Testis (tissue), 2 donors: ENCODE results near the gene CD80.

ENCODE experiments used
- POLR2A ChIP-seq: fragments of 450-650 bp; IDR thresholded peaks from one replicate; pipeline ENCODE4 v1.6.1; 2017; ENCODE audit warnings: antibody characterized with exemption, mild to moderate bottlenecking, moderate library complexity
- TF ChIP-seq, protein P1 (sequence below), 3 experiments: fragments of 450-650 bp in 2 of 3; fragments of 200-600 bp in 1 of 3; sonication (generic) in 1 of 3; IDR thresholded peaks; one replicate each; pipeline ENCODE4 v1.5.1; 2016 to 2019; ENCODE audit warnings: antibody characterized with exemption in 3 of 3, mild to moderate bottlenecking in 2 of 3, moderate library complexity in 1 of 3

DNA sequence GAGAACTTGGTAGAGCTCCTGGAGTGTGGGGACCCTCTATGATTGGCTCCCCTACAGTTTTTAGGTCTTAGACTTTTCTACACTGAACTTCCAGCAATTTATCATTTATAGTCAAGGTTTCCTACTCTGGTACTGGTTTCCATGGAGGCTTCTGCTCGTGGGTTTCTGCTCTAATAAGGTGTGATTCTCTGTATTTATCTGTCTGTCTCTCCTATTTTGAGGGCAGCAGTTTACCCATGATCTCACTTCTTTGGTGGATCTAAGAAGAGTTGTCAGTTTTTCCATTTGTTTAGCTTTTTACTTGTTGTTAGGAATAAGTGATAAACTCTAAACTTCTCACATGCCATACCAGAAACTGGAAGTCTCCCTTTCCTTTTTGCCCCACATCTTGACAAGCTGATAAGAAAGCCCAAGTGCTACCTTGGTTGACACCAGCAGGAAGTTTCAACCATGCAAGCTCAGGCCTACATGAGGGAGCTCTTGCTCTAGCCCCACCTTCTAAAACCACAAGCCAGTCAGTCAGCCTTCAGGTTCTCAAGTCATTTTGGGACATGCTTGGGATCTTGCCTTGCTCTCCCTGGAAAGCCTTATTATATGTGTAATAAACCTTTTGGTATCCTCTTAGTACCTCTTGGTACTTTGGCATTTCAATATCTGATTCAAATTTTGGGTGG is 51.1 kb downstream of the CD80 start:
- TF ChIP-seq, protein P1, sequence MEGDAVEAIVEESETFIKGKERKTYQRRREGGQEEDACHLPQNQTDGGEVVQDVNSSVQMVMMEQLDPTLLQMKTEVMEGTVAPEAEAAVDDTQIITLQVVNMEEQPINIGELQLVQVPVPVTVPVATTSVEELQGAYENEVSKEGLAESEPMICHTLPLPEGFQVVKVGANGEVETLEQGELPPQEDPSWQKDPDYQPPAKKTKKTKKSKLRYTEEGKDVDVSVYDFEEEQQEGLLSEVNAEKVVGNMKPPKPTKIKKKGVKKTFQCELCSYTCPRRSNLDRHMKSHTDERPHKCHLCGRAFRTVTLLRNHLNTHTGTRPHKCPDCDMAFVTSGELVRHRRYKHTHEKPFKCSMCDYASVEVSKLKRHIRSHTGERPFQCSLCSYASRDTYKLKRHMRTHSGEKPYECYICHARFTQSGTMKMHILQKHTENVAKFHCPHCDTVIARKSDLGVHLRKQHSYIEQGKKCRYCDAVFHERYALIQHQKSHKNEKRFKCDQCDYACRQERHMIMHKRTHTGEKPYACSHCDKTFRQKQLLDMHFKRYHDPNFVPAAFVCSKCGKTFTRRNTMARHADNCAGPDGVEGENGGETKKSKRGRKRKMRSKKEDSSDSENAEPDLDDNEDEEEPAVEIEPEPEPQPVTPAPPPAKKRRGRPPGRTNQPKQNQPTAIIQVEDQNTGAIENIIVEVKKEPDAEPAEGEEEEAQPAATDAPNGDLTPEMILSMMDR (IDR thresholded peaks at IDR 0.05), result no peak
- no peak for TF ChIP-seq POLR2A
